Measurements from ENCODE around the gene CD83.

GRCh38 chr6:14083751-14084150, 33.8 kb upstream of the CD83 start:
- TF ChIP-seq CTCF (conservative IDR thresholded peaks at IDR 0.05; ENCODE audit: low read length) (no peak), EZH2phosphoT487 (IDR thresholded peaks at IDR 0.05; ENCODE audit: borderline replicate concordance, low read depth, low read length) (no peak)

Measured in OCI-LY7 (cell line).